ENCODE results near the gene NALCN.

NALCN gene

GRCh38 chr13:101190337-101190736, 226.0 kb downstream of the NALCN start:
- no peak for DNase-seq

DNA sequence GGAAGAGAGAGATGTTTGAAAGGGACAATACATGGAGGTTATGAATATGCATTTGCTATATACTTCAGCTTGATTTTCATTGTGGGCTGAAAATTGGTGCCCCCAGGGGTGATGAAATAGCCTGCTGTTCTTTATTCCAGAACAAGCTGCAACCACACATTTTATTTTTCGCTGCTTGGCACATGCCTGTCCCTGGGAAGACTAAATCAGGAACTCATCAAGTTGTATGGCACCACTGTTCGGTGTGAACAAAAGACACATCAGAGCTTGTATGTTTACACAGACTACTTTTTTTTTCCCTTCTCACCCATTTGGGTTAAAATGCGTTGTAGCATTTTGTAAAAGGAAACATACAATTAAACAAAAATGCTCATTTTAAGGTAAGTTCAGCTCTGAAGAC, 230.7 kb downstream of the NALCN start:
- no peak for DNase-seq

GRCh38 chr13:101181076-101181685, 235.1 kb downstream of the NALCN start:
- DNase-seq: peak; percentile 2

DNA sequence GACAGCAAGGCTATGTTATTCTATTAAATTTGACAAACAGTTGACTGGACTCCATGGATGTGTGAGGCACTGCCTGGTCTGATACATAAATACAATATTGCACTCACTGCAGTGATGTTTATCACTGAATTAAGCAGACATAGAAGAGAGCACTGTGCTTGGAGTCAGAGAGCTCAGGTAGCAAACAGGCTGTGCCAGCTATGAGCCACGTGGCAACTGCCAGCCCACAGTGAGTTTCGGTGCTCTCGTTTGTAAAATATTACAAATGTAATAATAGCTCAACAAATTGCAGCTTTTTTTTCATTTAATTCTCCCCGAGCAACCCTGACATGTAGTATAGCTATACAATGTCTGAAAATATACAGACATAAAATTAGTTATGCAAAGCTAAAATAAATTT, 237.3 kb downstream of the NALCN start:
- DNase-seq: no peak

- no peak for DNase-seq
Measured at GRCh38 chr13:101178406-101178805, 237.9 kb downstream of the NALCN start.

DNA sequence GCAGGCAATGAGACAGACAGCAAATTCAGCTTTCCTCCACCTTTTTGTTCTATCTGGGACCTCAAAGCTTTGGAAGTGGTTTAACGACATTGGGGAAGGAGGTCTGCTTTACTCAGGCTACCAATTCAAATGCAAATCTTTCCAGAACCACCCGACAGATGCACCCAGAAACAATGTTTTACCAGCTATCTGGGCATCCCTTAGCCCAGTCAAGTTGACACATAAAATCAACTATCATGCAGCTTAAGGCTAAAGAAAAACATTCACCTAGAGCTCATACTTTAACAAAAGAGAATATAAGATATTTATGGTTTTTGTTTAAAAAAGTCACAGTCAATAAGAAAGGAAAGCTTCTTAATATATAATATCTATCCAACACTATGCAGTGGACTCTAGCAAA, 246.0 kb downstream of the NALCN start:
- no peak for DNase-seq

GRCh38 chr13:101157261-101157660, 259.0 kb downstream of the NALCN start:
- peak; percentile 80 for DNase-seq

DNA sequence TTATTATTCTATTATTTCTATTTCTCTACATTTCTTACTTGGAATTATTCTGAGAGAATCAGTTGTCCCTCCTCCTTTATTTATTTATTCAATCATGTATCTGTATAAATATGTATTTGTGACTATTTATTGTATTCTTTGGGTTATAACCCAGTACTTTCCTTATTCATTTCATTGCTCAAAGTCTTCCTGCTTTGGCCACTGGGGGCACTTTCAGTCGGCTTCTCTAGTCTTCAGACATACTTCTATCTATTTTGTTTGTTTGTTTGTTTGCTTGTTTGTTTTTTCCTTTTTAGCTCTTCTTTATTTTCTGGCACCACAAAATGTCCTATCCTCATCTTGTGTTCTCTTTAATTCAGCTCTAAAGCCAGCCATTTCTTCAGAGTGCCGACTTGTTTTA, 260.4 kb downstream of the NALCN start:
- DNase-seq: no peak

GRCh38 chr13:101152184-101152583, 264.1 kb downstream of the NALCN start:
- no peak for DNase-seq

DNA sequence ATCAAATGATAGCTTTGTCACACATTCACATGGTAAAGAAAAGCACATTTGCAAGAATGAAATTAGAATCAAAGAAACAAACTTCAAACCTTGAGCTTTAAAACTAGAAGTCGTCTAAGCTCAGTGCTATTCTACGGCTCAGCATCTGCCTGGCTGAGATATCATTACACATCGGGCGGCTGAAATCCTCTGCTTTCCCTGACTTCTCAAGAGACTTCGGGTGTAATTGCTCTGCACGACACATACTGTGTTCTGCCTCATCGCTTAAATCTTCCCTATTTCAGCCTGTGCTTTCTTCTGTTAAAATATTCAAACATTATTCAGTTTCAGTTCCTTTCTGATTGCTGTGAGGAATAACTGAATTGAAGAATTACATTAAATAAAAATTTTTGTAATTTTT, 265.3 kb downstream of the NALCN start:
- DNase-seq: peak; percentile 36

DNA sequence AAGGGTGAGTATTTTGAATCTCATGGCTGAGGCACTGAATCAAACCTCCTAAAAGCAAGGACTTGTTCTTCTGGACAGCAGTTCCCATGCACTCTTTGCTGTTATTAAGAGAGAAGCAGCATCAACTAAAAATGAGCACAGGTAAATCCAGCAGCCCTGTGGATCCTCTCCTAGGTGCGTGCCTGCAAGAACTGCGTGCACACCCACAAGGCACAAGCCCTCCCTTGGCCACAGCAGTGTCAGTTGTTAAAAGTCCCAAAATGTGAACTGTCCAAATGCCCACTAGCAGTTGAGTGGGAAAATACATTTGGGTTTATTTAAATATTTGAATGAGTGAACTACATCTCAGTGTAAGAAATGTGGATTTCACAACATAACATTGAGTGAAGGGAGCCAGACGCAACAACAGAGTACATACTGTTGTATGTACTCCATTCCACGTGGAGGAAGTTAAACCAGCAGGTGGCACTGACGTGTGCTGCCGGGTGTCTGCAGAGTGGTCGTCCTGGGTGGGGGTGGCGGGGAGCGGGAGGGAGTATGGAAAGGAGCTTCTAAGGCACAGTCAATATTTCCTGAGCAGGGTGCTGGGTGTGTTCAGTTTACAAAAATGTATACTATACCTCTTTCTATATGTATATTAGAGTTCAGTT, 266.4 kb downstream of the NALCN start:
- peak; percentile 65 for DNase-seq

DNA sequence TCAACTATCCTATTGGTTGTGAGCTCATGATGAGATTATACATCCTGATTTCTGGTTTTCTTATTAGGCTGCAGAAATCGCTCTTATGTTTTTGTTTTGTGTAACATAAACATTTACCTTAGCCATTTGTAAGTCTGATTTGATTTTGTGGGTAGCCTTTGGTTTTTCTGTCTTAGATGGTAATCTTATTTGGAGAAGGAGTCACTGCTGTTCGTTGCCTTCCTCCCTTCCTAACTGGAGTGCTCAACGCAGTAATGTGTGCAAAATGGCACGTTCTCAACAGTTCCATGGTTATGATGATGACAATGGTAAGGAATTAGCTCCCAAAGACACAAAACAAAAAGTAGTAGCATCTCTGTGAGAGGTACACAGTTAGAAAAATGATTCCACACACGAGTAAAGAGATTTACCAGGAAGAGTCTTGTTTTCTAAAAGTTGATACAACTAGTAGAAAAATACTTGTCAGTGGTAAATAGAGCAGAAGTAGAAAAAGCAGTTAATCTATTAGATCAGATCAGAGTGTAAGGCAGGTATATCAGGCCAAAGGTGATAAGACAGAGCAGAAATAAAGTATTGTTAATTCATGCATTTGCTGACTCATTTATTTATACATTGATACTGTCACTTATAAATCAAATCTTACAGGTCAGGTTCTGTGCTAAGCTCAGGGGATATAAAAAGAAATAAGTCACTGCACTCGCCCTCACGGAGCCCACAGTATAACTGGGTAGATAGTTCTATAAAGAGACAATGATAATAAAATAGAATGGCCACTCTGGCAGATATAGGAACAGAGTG, 270.0 kb downstream of the NALCN start:
- DNase-seq: peak; percentile 37

DNA sequence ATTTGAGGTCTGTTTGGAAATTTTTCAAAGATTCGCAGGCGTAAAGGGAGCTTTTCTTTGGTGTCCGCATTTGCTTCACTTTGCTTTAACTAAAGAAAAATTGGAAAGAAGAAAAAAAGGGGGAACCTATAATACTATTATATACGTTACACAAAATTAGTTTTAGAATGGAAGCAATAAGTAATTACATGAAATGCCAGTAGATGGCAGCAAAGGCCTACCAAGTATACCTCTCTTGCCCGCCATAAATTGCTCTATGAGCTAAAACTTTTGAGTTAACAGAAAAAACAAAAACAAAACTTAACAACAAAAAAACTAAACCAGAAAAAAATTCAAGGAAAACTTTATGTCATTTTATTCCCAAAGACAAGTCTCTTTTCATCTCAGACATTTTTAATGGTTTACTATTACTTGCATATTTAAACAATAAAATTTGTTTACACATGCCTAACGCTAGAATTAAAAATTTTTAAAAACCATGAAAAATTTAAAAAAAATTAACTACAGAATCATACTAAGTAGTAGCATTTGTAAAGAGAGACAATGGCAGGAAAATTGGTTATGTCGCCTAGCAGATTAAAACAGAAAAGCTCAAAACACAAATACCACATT, 271.4 kb downstream of the NALCN start:
- DNase-seq: peak; percentile 54

- DNase-seq: no peak
Measured at GRCh38 chr13:101140936-101141335, 275.4 kb downstream of the NALCN start.

DNA sequence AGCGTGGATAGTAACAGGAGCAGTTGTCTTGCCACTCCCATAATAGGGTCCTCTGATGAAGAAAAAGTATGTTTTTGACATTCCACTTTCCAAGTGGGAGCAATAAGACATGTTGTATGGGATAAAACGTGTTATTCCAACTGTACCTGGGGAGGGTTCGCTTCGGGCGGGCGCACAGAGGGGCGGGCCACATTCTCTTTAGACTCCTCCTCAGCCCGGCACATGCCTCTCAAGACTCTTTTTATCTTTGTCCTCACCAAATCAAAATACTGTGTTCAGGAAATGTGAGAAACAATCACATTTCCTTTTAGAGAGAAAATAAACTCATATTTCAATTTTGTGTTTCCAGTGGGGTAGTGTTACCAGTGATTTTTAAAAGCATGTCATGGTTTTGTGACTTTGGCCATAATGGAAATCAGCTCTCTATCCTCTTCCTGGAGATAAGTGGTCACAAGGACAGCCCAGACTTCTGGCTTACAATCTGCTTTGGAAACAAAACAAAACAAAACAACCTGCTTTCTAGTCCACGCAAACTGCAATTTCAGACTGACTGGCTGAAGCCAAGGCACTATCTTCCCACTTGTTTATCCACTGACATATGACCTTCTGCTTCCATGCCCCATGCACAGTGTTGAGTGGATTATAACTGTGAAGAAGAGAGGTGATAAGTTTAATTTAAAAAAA, 276.1 kb downstream of the NALCN start:
- DNase-seq: no peak

DNA sequence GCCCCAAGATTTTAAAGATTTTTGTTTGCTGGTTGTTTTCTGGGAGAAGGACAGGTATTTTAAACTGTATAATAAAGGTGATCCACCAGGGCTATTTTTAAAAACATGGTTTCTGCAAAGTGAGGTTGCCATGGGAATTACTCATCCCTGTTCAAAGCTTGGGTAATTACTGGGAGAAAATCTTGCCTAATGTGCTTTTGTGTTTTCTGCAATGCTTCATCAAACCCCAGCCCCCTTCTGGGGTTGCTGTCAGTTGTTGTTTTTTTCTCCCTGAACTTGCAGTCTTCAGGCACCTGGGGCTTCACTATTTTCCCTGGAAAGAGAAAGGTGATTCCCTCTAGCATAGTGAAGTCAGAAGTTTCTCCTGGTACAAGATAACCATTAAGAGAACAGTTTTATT, 277.2 kb downstream of the NALCN start:
- DNase-seq: no peak

DNA sequence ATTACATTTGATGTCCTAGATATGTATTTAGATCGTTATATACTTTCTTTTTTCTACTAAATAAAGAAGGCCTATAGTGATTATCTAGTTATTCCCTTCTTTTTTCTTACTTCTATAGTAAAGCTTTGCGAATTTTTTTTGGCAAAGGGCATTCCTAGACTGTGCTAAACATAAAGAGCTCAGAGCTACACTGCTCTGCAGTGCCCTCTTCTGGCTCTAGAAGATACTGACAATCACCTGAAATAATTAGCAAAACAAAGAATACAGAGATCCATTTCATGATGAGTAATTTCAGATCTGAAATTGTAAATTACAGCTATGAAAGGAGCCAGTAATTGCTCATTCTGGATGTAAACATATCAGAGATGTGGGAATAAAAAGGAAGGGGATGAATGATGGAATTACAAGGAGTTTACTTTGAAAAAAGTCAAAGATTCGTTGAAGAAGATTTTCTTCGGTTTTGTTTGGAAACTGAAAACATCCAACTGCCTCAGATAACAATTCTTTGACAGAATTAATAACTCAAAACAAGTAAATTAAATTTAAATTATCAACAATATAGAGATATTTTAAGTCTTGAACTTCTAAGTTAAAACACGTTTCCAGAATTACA, 288.5 kb downstream of the NALCN start:
- peak; percentile 42 for DNase-seq

GRCh38 chr13:101123028-101123427, 293.3 kb downstream of the NALCN start:
- DNase-seq: no peak

DNA sequence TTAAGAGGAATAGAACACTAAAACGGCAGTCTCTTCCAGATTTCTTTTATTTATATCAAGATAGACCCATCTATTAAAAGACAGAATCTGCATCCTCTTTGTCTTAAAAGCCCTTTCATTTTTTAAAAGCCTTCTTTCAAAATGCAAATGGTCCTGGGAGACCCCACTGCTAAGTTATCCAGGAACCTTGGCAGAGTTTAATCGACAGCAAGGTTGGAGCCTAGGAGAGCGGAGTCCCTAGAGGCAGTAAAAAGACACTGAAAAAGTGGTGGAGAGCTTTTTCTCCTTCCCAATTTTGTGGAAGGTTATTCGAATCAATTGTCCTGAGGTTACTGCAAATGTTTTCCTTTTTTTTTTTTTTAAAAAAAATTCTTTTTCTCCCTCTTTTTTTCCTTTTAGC, 294.7 kb downstream of the NALCN start:
- DNase-seq: no peak

GRCh38 chr13:101120007-101120406, 296.3 kb downstream of the NALCN start:
- DNase-seq: no peak

DNA sequence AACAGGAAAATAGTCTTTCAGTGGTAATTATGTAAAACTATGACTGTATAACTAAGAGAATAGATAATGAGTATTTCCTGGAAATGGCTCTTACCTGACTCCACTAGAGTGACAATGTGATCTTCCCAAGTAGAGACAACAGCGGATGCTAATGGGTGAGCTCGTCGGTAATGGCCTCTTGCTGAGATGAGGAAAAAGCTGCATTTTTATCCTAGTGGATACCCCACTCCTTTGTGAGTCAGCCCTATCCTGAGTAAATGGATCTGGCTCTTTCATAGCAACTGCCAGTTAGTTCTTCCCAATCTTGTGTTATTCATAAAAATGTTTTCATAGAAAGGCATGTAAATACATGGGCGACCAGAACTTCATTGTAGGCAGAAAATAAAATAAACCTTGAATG, 299.5 kb downstream of the NALCN start:
- no peak for DNase-seq

DNA sequence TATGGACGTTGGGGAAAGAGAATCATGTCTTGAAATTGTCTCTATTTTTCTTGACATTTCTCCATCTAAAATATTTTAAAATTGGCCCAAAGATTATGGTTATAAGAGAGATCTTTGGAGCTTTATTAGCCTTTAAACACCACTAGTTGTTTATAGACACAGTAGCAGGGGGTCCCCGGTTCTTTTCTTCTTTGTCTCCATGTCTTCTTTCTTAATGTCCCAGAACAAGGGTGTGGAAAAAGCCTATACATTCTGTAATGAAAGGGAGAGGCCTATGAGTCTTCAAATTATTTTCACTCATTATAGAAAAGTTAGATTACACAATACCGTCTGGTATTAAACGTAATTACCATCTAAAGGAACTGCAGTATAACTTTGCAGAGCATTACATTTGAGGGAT, 300.0 kb downstream of the NALCN start:
- no peak for DNase-seq

DNA sequence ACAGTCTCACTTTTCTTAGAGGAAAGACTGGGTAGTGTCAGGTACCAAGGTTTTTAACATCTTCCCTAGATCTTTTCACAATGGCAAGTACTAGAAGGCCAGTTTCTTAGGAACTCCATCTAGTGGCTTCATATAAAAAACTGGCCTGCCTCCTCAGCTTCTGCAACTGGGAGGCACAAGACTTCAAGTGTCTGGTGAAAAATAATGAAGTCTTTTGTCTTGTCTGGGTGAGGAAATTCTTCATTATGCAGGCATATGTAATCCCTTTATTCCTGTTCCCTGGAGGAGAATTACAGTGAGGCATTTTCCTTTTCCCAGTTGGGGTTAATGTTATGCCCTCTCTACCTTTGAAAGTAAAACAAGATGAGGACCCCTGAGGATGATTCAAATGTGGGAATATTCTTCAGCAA, 300.5 kb downstream of the NALCN start:
- DNase-seq: peak; percentile 5

Data from fibroblast of skin of right biceps (primary cell).